HG02938 (cell line): ENCODE measurements around the gene KIAA0930.
"Not testable (repeated sequence)": the region's sequence is repeated elsewhere in the genome, so short reads cannot be mapped to it uniquely, and the experiment has no call there.

Experiments used
- ATAC-seq: cut with Tn5 transposase; IDR thresholded peaks from one replicate; pipeline ENCODE4 v1.9.1; 2021; ENCODE audit warnings: mild to moderate bottlenecking, moderate library complexity; ENCODE audit not compliant: unreplicated experiment

KIAA0930 gene

DNA sequence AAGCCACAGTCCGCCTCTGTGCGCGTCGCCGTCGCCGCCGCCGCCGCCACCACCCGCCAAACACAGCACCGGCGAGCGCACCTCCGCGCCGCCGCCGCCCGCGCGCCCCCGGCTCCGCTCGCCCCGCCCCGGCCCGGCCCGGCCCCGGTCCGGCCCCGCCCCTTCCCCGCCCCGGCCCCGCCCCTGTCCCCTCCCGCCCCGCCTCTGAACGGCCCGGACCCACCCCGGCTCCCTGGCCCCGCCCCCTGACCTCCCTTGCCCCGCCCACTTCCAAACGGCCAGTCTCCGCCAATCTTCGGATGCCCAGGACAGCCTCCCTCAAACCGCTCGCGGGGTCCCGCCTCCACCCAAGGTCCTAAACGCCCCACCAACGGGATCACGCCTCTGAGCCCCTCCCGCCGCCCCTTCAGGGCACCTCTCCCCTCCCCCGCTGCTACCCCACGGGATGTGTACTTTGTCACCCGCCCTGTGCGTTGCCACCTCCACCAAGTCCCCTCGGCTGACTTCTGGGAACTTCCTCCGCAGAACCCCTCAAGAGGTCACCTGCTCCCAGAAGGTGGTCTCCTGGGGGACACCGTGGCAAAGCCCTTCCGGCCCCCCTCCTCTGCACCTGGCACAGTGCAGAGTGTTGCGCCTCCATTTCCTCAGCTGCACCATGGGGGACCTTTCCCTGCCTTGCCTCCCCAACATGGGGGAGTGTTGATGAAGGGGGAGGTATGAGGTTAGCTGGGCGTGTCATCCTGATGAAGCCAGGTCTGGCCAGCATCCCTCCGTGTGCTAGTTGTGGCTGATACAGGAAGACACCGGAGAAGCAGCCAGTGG is at the start of gene KIAA0930:
Gene KIAA0930 (minus strand): TSS at position 85 of the 822 bp plus-strand sequence. CDS start 191 bp downstream, outside the sequence.
- no peak for ATAC-seq

DNA sequence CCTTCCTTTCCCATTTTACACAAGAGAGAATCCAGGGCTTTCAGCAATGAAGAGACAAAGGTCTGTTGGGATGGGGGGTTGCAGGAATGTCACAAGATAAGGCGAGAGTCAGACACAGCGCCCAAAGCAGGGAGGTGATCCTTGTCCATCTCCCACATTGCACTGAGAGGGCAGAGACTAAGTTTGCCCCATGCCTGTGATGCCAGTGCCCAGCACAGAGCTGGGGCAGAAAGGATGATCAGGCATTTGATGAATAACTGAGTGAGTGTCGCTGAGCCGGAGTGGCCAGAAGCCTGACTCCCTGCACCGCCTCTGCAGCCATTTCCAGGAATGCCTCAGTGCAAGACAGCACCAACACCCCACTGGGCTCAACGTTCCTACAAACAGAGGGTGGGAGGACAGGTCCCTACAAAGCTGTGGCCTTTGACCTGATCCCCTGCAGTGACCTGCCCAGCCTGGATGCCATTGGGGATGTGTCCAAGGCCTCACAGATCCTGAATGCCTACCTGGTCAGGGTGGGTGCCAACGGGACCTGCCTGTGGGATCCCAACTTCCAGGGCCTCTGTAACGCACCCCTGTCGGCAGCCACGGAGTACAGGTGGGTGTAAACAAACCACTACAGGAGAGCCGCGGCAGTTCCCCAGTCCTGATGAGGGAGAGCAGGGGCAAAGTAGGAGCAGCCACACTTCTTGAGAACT is 46.3 kb upstream of the KIAA0930 start:
- no peak for ATAC-seq

DNA sequence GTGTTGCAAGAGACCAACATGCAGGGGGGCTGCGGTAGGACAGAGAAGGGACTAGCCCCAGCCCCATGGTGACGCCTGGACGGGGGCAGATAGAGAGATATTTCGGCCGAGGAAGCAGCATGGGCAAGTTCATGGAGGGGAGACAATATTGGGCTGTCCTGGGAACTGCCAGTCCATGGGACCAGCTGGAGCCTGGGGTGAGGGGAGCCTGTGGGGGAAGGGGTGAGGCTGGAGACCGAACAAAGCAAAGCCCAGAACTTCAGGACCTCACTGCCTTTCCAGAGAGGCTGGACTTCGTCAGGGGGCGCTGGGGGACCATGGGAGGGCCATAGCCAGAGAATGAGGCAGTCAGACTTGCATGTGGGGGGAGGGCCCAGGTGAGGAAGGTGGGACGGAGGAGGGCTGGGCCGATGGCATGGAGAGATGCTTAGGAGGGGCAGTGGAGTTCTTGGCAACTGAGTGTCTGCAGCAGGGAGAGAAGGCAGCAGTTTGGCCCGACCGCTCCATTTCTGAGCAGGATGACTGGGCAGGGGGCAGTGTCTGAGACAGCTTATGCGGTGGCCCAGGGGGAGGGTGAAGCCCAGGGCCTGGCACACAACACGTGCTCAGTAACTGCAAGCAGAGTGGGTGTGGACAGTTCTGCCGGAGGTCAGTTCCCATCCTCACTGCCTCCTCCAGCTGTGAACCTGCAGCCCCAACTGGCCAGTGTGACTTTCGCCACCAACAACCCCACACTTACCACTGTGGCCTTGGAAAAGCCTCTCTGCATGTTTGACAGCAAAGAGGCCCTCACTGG is 44.8 kb upstream of the KIAA0930 start:
- no peak for ATAC-seq

DNA sequence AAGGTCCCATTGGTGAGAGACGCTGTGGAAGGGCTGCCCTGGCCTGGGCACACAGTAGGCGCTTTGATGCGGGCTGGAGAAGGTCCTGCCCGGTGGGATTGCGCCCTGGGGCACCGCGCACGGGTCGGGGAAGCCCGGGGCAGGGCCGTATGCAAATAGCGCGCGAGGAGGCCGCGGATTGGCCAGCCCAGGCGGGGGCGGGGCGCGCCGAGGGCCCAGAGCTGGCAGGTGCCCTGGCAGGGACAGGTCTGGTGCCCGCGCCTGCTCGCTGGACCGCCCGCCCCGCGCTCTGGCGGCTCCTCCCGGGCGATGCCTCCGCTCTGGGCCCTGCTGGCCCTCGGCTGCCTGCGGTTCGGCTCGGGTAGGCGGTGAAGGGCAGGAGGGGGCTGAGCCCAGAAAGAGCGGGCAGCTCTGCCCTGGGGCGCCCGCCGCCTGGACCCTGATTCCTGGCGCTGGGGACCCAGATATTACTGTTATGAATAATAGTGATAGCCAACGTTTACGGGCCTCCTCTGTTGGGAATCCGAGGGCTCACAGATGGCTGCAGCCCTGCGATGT is 44.1 kb upstream of the KIAA0930 start, which contains the start of gene UPK3A:
Gene UPK3A (plus strand): TSS at position 245 of the 558 bp plus-strand sequence. CDS start 65 bp downstream, at position 310.
- no peak for ATAC-seq

DNA sequence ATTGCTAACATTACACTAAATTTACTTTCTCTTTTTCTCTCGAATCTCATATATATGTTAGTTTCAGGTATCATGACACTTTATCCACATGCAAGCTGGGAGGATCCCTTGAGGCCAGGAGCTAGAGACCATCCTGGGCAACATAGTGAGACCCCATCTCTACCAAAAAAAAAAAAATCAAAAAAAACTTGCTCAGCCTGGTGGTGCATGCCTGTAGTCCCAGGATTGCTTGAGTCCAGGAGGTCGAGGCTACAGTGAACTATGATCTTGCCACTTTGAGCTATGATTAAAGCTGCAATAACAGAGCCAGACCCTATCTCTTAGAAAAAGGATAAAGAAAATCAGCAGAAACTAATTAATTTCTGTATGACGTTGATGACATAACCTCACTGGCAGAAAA is 40.3 kb upstream of the KIAA0930 start:
- ATAC-seq, result no peak

DNA sequence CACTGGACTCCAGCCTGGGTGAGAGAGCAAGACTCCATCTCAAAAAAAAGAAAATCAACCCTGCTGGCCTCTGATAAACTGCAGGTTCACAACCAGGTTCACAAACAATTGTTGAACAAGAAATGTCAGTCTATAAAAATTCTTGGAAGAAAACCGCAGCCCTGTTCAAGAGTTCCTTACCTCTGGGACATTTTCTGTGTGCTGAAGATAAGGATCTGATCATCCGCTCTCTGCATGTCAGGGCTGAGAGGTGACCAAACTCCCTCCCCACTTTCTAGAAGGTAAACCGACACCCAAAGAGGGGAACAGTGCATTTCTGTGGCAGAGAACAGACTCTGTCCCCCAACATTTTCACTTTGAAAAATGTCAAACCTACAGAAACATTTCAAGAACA is 39.9 kb upstream of the KIAA0930 start:
- ATAC-seq, result no peak

DNA sequence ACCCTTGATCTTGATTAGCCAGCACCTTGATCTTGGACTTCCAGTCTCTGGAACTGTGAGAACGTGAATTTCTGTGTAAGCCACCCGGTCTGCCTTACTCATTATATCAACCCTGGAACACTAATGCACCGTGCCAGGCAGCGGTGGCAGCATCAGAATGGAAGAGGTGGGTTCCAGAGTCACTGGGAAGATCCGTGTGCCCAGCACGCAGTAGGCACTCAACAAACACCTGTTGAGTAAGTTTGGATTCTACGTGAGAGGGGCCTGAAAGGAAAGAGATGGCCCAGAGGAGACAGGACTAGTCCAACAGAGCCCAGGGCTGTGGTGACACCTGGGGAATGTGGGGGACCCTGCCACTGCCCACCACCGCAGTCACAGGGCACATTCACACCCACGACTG is 37.4 kb upstream of the KIAA0930 start:
- ATAC-seq, result no peak

DNA sequence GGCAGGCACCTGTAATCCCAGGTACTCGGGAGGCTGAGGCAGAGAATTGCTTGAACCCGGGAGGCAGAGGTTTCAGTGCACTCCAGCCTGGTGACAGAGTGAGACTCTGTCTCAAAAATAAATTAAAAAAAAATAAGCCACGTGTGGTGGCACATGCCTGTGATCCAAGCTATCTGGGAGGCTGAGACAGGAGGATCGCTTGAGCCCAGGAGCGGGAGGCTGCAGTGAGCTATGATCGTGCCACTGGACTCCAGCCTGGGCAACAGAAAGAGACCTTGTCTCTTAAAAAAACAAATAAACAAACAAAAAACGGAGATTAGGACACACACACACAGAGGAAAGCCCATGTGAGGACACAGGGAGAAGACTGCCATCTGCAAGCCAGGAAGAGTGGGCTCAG is 37.0 kb upstream of the KIAA0930 start:
- ATAC-seq, result not testable (repeated sequence)

DNA sequence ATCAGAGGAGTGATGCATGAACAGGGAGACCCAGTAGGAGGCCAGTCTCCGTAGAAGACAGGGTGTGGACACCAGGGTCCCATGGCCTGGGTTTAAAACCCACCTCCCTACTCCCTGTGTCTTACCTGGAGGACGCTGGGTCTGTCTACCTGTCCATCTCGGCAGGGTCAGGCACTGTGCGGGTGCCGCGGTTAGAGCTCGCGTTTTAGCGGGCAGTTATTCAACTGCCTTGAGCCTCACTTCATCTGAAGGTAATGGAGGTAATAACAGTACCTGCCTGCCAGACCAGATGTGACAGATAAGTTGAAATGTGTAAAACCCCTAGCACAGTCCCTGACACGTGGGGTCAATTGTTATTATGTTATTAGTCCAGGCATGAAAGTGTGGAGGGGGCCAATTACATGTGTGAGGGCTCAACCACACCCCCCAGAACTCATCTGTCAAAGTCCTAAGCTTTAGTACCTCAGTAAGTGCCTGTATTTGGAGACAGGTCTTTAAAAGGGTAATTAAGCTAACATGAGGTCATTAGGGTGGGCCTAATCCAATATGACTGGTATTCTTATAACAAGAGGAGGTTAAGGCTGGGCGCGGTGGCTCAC is 35.9 kb upstream of the KIAA0930 start:
- ATAC-seq, result no peak

DNA sequence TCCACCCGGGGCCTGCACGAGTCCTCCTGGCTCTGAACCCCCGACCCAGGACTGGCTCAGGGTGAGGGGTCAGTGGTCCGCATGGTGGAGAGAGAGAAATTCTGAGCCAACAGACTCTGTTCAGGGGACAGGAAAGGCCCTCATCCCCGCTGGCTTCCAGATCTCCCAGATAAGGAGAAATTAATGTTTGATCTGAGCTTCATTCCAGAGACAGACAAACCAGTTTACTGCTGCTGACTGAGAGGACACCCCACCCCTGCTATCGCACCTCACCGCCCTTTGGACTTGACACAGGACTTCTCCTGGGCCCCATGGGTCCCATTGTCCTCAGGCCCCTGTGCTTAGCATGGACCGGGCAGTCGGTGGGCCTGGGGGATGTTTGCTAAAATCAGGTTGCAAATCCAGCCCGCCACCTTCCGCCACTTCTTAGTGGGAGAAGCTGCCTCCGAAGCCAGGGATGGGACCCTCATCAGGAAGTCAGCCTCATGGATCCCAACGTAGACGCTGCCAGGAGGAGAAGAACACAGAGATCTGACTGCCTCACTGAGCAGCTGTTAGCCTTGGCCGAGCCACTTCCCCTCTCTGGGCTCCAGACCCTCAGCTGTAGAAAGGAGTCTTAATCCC is 32.9 kb upstream of the KIAA0930 start:
- ATAC-seq, result no peak

DNA sequence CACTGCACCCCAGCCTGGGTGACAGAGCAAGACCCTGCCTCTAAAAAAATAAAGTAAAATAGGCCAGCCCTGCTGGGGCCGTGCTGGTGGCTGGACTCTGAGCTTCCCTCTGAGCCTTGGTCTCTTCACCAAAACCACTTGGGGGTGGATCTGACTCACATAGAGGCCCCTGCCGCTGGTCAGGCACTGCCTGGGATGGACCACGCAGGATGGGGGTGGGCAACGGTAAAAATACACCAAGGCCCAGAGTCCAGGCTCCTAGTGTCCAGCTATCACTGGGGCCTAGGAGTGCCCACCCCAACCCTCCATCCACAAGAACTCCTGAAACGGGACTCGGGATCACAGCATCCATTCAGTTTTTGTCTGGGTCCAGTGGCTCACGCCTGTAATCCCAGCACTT is 31.8 kb upstream of the KIAA0930 start:
- no peak for ATAC-seq

DNA sequence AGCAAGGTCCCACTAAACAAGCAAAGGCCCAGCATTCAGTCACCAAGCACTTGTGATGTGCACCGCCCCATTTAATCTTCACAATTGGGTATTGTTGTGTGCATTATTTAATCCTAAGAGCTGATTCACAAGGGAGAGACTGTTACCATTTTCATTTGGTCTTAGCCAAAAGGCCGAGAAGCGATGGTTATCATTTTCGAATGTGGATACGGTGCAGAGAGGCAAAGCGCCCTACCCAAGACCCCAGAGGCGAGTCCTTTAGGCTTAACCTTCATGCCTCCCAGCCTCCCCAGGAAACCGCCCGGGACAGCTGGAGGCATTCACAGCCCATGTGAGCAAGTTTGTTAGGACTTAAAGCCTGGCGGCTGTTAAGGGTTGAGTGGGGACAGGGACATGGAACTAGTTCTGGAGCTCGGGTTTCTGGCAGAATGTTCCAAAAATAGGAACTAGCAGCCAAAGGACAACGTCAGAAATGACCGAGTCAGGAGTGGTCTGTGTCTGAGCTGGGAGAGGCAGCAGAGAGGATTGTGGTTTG is 31.0 kb upstream of the KIAA0930 start:
- no peak for ATAC-seq

DNA sequence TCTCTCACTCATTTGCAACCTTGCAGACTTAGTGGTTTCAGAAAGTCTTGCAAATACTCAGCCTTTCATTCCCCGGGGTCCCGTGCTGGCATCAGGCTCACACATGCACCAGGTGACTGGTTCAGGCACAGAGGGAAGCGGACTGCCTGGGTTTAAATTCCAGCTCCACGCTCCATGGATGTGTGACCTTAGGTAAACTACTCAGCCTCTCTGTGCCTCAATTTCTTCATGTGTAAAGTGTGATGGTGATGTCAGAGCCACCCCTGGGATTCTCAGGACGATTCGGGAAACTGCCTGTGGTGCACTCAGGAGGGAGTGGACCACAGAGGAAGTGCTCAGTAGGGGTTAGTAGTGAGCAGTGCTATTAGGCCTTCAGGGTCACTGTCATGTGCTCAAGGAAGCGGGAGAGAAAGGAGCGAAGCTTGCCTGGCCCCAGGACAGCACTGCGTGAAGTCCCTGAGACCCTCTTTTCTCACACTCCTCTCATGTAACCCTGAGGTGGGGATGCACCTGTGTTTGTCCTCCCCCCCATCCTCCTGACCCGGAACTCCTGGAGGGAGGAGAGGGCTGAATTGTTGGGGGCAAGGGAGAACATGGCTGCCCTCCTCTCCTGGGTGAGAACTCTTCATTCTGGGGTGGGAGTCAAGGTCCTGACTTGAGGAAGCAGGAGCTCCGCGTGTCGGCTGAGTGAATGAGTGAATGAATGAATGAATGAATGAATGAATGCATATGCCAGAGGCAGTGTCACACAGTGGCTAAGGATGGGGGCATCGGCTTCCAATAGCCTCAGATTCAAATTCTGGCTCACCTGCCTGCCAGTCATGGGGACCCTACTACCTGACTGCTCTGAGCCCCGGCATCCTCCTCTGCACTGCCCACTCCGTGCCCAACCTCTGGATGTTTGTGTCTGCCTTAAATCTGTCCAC is 29.7 kb upstream of the KIAA0930 start:
- no peak for ATAC-seq

DNA sequence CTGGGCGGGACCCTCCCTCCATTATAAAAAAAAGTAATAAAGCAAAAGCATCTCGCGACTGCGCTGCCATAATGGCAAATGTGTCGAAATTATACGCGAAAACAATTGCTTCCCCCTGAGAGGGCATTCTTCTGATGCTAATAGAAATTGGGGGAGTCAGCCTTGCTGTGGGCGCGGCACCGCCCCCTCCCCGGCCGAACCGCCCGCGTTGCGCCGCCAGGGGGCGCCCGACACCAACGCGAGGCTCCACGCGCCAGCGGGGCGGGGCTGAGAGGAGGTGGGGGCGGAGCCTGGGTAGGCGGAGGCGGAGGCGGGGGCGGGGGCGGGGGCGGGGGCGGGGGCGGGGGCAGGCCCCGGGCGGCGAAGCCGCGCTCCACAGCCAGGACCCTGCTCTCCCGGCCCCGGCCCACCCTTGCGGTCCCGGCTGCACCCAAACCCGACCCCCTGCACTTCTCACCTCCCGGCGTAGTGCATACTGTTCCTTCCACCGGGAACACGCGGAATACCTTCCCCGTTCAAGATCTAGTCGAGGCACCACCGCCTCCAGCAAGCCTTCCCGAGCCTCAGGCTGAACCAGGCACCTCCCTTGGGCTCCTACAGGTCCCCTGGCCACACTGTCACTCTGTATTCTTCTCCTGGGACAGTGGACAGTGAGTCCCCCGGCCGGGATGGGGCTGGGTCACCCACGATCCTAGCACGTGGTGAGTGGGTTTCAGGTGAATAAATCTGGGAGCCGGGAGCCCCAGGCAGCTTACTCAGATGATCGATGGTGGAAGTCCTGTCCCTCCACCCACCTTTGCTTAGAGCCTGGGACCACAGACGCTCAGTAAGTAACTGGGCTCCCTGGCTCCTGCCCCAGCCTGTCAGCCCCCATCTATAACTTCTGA is 28.5 kb upstream of the KIAA0930 start:
- no peak for ATAC-seq

DNA sequence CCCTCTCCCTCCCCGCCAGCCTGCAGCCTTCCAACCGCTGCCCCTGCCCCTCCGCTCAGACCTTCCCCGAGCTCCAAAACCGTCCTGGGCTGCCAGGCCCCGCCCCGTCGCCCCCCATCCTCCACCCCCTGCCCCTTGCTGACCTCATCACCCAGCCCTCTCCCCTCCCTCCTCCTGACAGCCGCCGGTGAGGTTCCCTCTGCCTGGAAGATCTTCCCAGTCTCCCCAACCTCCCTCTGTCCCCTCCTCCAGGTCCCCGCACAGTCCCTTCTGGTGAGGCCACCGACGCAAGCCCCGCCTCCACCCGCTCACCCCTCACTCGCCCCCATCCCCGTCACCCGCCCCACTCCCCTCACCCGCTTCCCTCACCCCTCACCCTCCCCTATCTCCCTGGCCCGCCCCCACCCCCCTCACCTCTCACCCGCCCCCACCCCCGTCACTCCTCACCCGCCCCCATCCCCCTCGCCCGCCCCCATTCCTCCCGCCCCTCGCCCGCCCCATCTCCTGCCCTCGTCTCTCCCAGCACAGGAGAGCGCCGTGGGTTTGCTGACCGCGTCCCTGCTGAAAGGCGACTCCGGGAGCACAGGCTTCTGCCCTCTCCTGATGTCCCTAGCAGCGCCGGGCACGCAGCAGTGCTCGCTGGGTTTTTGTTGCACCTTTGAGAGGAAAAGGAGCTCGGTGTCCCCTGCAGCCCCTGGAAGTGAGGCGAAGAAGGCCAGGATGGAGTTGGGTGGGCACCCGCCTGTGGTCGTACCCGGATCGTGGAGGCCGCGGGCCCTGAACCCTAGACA is 27.7 kb upstream of the KIAA0930 start:
- ATAC-seq, result no peak

DNA sequence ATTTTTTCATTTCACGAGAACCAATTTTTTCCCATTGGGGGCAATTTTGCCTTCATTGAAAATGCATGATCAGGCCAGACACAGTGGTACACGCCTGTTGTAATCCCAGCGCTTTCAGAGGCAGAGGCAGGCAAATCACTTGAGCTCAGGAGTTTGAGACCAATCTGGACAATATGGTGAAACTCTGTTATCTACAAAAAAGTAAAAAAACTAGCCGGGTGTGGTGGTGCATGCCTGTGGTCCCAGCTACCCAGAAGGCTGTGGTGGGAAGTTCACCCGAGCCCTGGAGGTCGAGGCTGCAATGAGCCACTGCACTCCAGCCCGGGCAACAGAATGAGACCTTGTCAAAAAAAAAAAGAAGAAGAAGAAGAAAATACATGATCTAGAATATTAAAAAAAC is 24.8 kb upstream of the KIAA0930 start:
- ATAC-seq, result no peak
